Measurements from ENCODE around the gene PSME4.

Gene PSME4

DNA sequence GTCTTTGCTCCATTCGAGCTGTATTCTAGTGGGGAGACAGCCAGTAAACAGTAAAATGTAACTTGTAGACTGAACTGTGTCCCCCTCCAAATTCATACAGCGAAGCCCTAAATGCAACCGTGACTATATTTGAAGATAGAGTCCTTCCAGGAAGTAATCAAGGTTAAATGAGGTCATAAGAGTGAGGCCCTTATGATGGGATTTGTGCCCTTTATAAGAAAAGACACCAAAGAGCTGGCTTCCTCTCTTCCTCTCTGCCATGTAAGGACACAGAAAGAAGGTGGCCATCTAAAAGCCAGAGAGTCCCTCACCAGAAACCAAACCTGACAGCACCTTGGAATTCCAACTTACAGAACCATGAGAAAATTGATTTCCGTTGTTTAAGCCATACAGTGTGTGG lies 142.5 kb downstream of the PSME4 start:
- DNase-seq, result no peak

DNA sequence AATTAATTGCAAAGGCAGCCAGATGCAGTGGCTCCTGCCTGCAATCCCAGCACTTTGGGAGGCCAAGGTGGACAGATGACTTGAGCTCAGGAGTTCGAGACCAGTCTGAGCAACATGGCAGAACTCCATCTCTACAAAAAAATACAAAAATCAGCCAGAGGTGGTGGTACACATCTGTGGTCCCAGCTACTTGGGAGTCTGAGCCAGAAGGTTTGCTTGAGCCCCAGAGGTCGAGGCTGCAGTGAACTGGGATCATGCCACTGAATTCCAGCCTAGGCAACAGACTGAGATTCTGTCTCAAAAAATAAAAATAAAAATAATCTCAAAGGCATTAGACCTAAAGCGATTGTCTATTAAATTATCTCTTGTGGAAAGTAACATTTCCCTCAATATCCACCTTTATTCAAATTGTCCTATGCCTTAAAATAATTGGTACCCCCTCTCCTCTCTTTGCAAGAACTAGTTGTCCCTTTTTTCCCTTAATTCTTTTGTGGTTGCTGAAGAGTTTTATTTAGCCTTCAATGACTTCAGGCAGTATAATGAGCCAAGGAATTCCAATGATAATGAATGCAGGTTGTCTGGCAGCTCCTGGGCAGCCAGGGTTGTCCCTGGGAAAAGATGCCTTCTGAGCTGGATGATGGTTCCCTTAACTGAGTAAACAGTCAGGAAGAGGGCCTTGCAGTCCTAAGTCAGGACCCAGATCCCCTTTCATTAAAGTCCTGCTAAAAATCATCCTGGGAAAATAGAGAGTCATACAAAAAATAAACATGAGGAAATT lies 143.2 kb downstream of the PSME4 start:
- no peak for DNase-seq

DNA sequence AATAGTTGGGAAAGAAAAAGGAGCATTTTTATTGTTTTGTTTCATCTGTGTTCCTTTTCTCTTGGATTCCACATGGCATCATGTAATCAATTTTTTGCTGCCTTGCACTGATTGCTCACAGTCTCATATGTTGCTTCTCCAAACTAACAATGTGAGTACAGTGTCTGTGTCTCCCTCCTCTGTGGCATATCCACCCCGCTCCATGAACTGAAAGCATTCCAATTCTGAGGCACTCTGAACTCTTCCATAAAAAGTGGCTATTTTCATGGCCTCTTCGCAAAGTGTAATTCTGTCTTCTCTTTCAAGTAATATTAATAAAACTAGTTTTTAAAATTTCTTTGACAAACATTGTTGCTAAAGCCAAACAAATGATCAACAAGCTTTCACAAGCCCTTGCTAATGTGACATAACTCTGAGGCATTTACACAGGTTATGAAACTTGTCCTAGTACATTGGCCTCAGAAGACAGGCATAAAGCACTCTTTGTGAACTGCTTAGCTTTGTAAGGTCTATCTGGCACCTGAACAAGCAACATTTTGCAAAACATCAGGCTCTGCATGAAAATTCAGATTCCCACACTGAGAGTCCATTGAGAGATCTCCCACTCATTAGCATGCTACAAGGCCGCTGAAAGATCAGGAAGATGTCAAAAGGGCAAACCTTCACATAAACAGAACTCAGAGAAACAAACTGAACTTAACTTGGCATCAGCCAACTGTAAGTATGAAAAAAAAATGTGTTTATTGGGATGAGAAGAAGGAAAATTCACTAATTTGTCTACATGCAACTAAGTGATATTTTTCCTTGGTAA lies 144.0 kb downstream of the PSME4 start:
- no peak for DNase-seq

DNA sequence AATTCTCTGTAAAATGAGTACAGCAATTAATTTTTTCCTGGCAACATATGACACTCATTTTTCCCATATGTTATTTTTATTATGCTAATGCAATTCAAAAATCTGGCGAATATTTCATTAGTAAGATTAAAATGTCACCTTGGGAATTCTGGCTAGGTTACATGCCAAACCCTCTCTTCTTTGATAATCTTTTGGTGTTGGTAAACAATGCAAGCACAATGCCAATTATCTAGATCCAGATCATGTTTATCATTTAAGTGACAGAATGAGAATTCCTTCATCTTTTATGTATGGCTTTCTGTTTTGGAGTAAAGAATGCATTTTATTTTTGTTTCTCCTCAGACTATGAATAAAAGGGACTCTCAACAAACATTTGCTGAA lies 144.8 kb downstream of the PSME4 start:
- no peak for DNase-seq

DNA sequence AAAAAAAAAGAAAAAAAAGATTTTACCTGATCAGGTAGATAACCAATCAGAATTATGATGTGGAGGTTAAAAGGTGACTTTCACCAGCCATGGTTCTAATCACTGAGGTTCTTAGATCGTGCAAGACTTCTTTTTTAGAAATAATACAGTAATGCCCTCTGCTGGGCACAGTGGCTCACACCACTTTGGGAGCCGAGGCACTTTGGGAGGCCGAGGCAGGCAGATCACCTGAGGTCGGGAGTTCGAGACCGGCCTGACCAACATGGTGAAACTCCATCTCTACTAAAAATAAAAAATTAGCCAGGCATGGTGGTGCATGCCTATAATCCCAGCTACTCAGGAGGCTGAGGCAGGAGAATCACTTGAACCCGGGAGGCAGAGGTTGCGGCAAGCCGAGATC lies 147.2 kb downstream of the PSME4 start:
- peak; percentile 14 to 30 for DNase-seq

DNA sequence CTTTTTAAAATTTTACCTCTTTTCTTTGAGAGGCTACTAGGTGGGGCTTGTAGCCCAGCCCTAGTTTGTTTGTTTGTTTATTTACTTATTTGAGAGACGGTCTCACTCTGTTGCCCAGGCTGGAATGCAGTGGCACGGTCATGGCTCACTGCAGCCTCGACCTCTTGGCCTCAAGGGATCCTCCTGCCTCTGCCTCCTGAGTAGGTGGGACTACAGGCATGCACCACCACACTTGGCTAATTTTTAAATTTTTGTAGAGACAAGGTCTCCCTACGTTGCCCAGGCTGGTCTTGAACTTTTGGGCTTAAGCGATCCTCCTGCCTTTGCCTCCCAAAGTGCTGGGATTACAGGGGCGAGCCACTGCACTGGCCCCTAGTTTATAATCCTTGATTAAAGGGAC lies 149.0 kb downstream of the PSME4 start:
- DNase-seq, result no peak

DNA sequence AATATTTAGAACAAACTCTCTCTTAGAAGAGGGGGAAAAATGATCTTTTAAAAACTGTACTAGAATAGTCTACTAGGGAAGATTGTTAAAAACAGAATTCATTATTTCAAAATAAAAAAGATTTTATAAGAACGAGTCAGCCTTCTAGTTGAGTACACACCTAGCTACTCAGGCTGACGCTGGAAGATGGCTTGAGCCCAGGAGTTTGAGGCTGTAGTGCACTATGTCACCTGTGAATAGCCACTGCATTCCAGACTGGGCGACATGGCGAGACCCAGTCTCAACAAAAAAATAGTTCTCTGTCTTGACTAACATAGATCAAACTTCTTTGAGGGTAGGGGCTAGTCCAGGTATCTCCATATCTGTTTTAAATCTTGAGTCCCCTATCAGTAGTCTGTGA lies 150.1 kb downstream of the PSME4 start:
- no peak for DNase-seq

DNA sequence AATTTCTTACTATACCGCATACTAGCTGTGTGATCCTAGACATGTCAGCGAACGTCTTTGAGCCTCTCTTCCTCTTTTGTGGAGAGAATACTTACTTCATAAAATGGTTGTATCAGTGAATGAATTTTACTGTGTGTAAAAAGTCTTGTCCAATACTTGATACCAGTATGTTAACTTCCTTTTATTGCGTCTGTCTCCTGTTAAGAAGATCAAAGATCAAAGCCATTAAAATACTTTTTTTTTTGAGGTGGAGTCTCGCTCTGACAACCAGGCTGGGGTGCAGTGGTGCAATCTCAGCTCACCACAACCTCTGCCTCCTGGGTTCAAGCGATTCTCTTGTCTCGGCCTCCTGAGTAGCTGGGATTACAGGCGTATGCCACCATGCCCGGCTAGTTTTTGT lies 150.7 kb downstream of the PSME4 start:
- DNase-seq, result no peak

DNA sequence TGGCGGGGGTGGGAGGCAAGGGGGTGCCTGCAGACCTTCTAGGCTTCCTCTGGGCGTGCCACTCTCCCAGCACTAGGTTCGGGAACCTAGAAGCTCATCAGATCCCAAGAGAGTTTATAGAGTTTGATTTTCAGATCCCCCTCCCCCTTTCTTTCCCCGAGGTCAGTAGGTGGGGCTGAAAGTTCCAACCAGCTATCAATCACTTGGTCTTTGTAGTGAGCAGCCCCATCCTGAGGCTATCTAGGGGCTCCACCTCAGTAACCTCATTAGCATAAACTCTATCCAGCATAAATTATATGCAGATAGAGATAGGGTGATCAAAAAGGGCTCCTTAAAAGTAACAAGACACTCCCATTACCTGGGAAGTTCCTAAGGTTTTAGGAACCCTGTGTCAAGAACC lies 151.2 kb downstream of the PSME4 start:
- DNase-seq, result no peak

DNA sequence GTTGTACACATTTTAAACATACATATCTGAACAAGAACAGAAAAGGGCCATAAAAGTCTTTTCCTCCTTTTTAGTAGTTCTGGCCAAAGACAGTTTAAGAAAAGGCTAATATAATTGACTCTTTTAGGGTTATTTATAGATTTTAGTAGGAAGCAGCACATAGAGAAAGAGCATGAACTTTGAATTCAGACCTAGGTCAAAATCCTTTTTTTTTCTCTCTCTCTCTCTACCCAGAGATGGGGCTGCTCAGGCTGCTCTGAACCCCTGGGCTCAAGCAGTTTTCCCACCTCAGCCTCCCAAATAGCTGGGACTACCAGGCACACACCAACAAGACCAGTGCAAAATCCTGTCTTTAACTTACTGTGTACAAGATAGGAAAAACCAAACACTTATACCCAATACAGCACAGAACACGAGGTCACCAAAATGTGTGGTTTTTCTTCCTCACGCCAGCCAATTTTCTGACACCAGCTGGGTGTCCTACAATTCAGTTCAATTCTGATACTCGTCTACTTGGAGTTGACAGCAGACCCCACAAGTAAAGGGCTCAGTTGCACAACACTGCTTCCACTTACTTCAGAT lies 151.8 kb downstream of the PSME4 start:
- no peak for DNase-seq
